Large intestine (tissue), 3 donors: ENCODE results near the gene CYP4A22. TPM values are rescaled to one million over a fixed set of nuclear protein-coding genes. Genes with fewer than 3 reads are reported as not detected.
"Not testable (repeated sequence)": the region's sequence is repeated elsewhere in the genome, so short reads cannot be mapped to it uniquely, and the experiment has no call there.

Experiments used
- DNase-seq, 2 donors: peaks; one replicate each; pipeline versions ENCODE4 v3.0.0 to v3.0.0-alpha.2; 2013
- H3K27ac ChIP-seq: one replicate; pipeline ENCODE4 v1.5.1; 2013; ENCODE audit warnings: low read length
- H3K27me3 ChIP-seq: 2 replicates; pipeline ENCODE4 v1.6.1; 2013; ENCODE audit warnings: low read length; ENCODE audit not compliant: control insufficient read depth, insufficient read depth
- H3K36me3 ChIP-seq: 2 replicates; pipeline ENCODE4 v1.6.1; 2013; ENCODE audit warnings: low read length; ENCODE audit not compliant: control insufficient read depth, insufficient read depth
- H3K4me1 ChIP-seq: one replicate; pipeline ENCODE4 v1.6.1; 2013; ENCODE audit warnings: low read length; ENCODE audit not compliant: control insufficient read depth, insufficient read depth
- H3K4me3 ChIP-seq: one replicate; pipeline ENCODE4 v1.5.1; 2013; ENCODE audit warnings: low read length
- H3K9me3 ChIP-seq: one replicate; pipeline ENCODE4 v1.6.1; 2013; ENCODE audit warnings: mild to moderate bottlenecking, low read depth, low read length, moderate library complexity; ENCODE audit not compliant: control insufficient read depth
- WGBS: methylation state at CpG from one replicate; pipeline ENCODE4 v1.1.5; 2013; ENCODE audit warnings: low lambda C conversion rate; ENCODE audit not compliant: insufficient coverage; 5-methylcytosine and 5-hydroxymethylcytosine counted together
- polyA plus RNA-seq: library from polyadenylated mRNA; unstranded; fragments of 120-200 nt; gene quantifications from one replicate; pipeline ENCODE4 v1.2.1, GENCODE V29; 2013

CYP4A22 gene
- polyA plus RNA-seq, 1 donor, result 0.03 TPM

DNA sequence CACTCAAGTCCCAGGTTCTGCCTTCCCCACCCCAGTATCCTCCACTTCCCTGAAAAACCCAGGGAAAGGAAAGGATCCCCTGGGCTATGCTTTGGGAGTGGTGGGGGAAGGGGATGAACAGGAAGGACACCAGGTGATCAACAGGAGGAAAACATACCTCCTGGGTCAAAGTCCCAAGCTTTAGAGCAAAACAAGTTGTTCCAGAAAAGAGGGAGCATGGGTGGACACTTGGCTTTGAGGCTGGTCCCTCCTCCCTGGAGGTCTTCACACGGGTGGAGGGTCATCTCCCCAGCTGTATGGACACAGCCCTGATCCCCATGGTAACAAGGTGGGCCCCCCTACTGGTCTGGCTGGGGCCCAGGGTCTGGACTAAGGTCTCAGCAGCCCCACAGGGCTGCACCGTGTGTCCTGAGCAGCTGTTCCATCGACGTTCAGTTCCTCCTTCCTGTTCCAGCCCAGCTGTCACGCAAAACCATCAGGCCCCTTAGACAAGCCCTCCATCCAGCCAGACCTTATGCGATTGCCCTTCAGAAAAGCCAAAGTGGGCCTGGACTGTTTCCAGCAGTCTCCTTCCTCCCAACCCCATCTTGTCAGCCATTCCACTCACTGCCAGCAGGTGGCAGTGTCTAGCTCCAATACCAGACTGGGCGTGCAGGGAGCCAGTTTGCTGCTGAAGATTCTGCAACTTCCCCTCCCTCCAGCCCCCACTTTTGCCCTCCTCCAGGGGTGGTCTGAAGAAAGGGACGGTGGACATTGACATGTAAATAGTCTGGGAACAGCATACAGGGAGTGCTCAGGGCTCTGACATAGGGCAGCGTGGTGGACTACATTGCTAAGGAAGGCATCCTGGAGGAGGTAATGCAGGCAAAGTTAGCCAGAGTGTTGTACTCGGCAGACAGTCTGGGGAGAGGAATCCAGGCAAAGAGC, 55.5 kb downstream of the CYP4A22 start:
- DNase-seq, result peak; percentile 84 to 91
- Histone ChIP-seq H3K27ac (peak overlapping the region; percentile 68), H3K36me3 (no peaks in the 10 kb centered on the region), H3K4me1 (peaks cover 53% of the 10 kb centered on the region), H3K9me3 (no peaks in the 10 kb centered on the region), H3K27me3 (no peaks in the 10 kb centered on the region), H3K4me3 (no peak overlapping the region)
- no CpG with 5 or more reads among the region's 10 CpGs for WGBS

DNA sequence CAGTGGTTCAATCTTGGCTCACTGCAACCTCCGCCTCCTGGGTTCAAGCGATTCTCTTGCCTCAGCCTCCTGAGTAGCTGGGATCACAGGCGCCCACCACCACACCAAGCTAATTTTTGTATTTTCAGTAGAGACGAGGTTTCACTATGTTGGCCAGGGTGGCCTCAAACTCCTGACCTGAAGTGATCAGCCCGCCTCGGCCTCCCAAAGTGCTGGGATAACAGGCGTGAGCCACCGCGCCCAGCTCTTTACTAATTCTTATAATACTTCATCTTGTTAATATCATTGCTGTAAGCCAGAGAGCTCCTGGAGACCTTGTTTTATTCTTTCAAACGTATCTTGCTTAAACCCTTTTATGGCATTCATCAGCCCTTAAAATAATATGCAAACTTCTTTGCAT, 56.3 kb downstream of the CYP4A22 start:
- not testable (repeated sequence) for H3K4me3 ChIP-seq, H3K27ac ChIP-seq, H3K9me3 ChIP-seq, H3K36me3 ChIP-seq, H3K27me3 ChIP-seq, DNase-seq
- WGBS, result no CpG with 5 or more reads among the region's 10 CpGs
- peaks cover 45% of the 10 kb centered on the region for H3K4me1 ChIP-seq

DNA sequence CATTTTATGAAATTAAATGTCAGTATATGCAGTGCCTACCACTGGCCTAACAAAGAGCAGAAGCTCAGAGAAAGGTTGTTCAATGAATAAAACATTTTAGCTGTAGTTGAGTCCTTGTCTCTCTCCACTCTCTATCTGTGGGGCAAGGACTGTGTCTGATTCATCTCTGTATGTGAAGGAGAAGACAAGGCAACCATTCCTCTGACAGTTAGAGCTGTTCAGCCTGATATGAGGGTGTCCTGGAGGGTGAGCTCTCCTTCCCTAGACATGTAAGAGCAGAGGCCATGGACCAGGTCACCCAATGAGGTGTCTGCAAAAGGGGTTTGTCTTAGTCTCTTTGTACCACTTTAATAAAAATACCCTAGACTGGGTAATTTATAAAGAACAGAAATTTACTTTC, 57.1 kb downstream of the CYP4A22 start:
- Histone ChIP-seq H3K27ac (no peak overlapping the region), H3K4me1 (peaks cover 38% of the 10 kb centered on the region), H3K36me3 (no peaks in the 10 kb centered on the region), H3K4me3 (no peak overlapping the region), H3K27me3 (peaks cover 4% of the 10 kb centered on the region), H3K9me3 (no peaks in the 10 kb centered on the region)
- DNase-seq, result no peak

DNA sequence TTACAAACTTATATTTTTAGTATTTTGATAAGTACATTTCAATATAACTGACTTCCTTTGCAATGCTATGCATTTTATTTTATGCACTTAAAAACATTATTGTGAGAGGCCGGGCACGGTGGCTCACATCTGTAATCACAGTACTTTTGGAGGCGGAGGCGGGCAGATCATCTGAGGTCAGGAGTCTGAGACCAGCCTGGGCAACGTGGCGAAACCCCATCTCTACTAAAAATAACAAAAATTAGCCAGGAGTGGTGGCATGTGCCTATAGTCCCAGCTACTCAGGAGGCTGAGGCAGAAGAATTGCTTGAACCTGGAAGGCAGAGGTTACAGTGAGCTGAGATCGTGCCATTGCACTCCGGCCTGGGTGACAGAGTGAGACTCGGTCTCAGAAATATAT, 58.7 kb downstream of the CYP4A22 start:
- peaks cover 22% of the 10 kb centered on the region for H3K4me1 ChIP-seq
- H3K27ac ChIP-seq, H3K9me3 ChIP-seq, H3K27me3 ChIP-seq, DNase-seq, H3K36me3 ChIP-seq, H3K4me3 ChIP-seq: not testable (repeated sequence)
- 100% methylated on average over 1 of the region's 9 CpGs for WGBS

DNA sequence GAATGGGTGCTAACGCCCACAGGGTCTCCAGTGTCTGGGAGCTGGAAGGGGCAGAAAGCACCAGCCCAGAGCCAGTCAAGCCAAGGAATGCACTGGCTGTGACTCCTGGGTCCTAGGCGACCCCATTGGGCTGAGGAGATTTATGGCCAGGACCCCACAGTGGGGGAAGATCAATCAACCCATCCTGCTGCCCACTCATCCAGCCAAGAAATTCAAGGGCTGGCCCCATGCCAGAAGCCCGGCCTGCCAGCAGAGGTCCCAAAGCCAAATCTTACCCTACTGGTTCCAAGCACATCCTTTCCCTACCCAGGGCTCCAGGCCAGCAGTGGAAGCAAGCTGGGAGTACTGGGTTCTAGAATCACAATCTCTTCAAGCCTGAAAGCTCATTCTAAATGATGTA, 59.4 kb downstream of the CYP4A22 start:
- DNase-seq, result no peak
- Histone ChIP-seq H3K4me1 (peaks cover 15% of the 10 kb centered on the region), H3K9me3 (no peaks in the 10 kb centered on the region), H3K27me3 (peaks cover 4% of the 10 kb centered on the region), H3K4me3 (no peak overlapping the region), H3K27ac (no peak overlapping the region), H3K36me3 (no peaks in the 10 kb centered on the region)
- WGBS, result no CpG with 5 or more reads among the region's 3 CpGs

DNA sequence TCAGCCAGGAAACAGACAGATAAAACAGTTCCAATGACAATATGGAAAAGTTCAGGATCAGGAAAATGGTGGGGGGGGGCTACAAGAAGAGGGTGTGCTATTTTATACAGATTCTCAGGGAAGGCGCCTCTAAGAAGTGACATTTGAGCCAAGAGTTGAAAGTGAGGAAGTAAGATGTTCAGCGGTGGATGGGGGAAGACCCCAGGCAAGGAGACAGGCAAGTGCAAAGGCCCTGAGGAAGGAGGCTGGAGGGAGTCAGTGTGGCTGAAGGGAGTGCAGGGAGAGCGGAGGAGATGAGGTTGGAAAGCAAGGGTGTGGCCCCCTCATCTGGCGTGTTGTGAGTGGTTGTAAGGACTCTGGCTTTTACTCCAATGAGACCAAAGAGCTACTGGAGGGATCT, 61.0 kb downstream of the CYP4A22 start:
- DNase-seq, result no peak
- no peak overlapping the region for H3K4me3 ChIP-seq
- H3K4me1 ChIP-seq, result peaks cover under 1% of the 10 kb centered on the region
- H3K27ac ChIP-seq, result no peak overlapping the region
- no peaks in the 10 kb centered on the region for H3K36me3 ChIP-seq
- H3K9me3 ChIP-seq, result no peaks in the 10 kb centered on the region
- H3K27me3 ChIP-seq, result peaks cover 4% of the 10 kb centered on the region
- WGBS, result no CpG with 5 or more reads among the region's 4 CpGs

Other genes starting within 250 kb of the CYP4A22 start
- gene CYP4A11, start 196.0 kb upstream of the CYP4A22 start, polyA plus RNA-seq, result 0.13 TPM
- 3.0 TPM for gene CYP4X1, start 113.8 kb upstream of the CYP4A22 start, polyA plus RNA-seq
- 0.03 TPM for gene CYP4Z1, start 70.2 kb upstream of the CYP4A22 start, polyA plus RNA-seq
- gene PDZK1IP1, start 52.6 kb downstream of the CYP4A22 start, polyA plus RNA-seq, result 14.6 TPM
- 2.2 TPM for gene TAL1, start 94.8 kb downstream of the CYP4A22 start, polyA plus RNA-seq
- 4.7 TPM for gene STIL, start 176.7 kb downstream of the CYP4A22 start, polyA plus RNA-seq
- 150 TPM for gene CMPK1, start 196.3 kb downstream of the CYP4A22 start, polyA plus RNA-seq